Uterus (tissue), 4 donors: ENCODE results near the gene CAMK2N2. TPM values are rescaled to one million over a fixed set of nuclear protein-coding genes. Genes with fewer than 3 reads are reported as not detected.

Experiments
- DNase-seq, 2 donors: peaks; one replicate each; pipeline ENCODE4 v3.0.0-alpha.2; 2019 to 2020
- H3K27ac ChIP-seq, 2 donors: fragments of 200-600 bp; sonication (generic); 1 replicate in 1 of 2; 2 replicates in 1 of 2; pipeline ENCODE4 v1.5.1; 2016 to 2018
- H3K27me3 ChIP-seq, 2 donors: fragments of 200-600 bp; sonication (generic); one replicate each; pipeline ENCODE4 v1.5.1; 2018 to 2019; ENCODE audit warnings: control low read depth in 1 of 2
- H3K36me3 ChIP-seq, 2 donors: fragments of 200-600 bp; sonication (generic); one replicate each; pipeline ENCODE4 v1.5.1; 2019; ENCODE audit warnings: control low read depth in 1 of 2
- H3K4me1 ChIP-seq, 2 donors: fragments of 200-600 bp; sonication (generic); one replicate each; pipeline ENCODE4 v1.5.1; 2018 to 2019; ENCODE audit warnings: control low read depth in 1 of 2
- H3K4me3 ChIP-seq, 2 donors: fragments of 200-600 bp; sonication (generic); 1 replicate in 1 of 2; 2 replicates in 1 of 2; pipeline ENCODE4 v1.5.1; 2018 to 2019; ENCODE audit warnings: mild to moderate bottlenecking in 1 of 2
- H3K9me3 ChIP-seq, 2 donors: fragments of 200-600 bp; sonication (generic); one replicate each; pipeline ENCODE4 v1.5.1; 2019; ENCODE audit warnings: control low read depth in 1 of 2
- CTCF ChIP-seq, 4 experiments: fragments of 200-600 bp in 2 of 4; fragments of 450-650 bp in 2 of 4; sonication (generic) in 2 of 4; IDR thresholded peaks; one replicate each; pipeline ENCODE4 v1.5.1; 2016 to 2019; ENCODE audit warnings: antibody characterized with exemption in 4 of 4, mild to moderate bottlenecking in 2 of 4, moderate library complexity in 1 of 4
- POLR2A ChIP-seq, 2 donors: fragments of 450-650 bp; IDR thresholded peaks; one replicate each; pipeline ENCODE4 v1.6.1; 2016; ENCODE audit warnings: antibody characterized with exemption in 2 of 2, mild to moderate bottlenecking in 1 of 2, moderate library complexity in 1 of 2
- intact Hi-C: fragments of 100-400 bp; cut with DNase I; formaldehyde crosslinking; loops from one replicate; pipeline ENCODE4 v1.15.1; 2023; ENCODE audit warnings: low total_unique reads
- total RNA-seq, 4 donors: library from RNA; depleted of rRNA in 3 of 4; stranded (reverse); fragments of >200 nt in 3 of 4; gene quantifications; one replicate each; pipeline versions ENCODE4 v1.1.0 to v1.2.4, GENCODE V29; 2014 to 2023
- donor health status: DM: yes; HTN: yes; CAD: no.

CAMK2N2 gene
- not detected for total RNA-seq

- H3K9me3 ChIP-seq, result no peaks in the 10 kb centered on the region
- H3K27ac ChIP-seq, result no peak within 1 kb of the TSS
- TF ChIP-seq POLR2A (IDR thresholded peaks at IDR 0.05), result no peak
- no peak for TF ChIP-seq CTCF (IDR thresholded peaks at IDR 0.05)
- peaks cover 0 to 24% of the 10 kb centered on the region in 2 donors for H3K4me1 ChIP-seq
- H3K36me3 ChIP-seq, result no peaks in the 10 kb centered on the region
- intact Hi-C loops, result no loop called here
- no peak for DNase-seq
- peak within 1 kb of the TSS; percentile 20 to 24 for H3K4me3 ChIP-seq
- H3K27me3 ChIP-seq, result peaks cover 27% of the 10 kb centered on the region in 2 donors
These were observed at the start of gene CAMK2N2 for GRCh38 chr3:184261270-184261853. TSS of gene CAMK2N2 (minus strand) at chr3:184261553. CDS start at chr3:184261285, 268 bp downstream.

- DNase-seq, result no peak
- no peaks in the 10 kb centered on the region for H3K36me3 ChIP-seq
- intact Hi-C loops, result no loop called here
These were observed 47.4 kb upstream of the CAMK2N2 start for GRCh38 chr3:184308744-184309143.

GRCh38 chr3:184307915-184308314 is 46.6 kb upstream of the CAMK2N2 start:
- H3K36me3 ChIP-seq, result no peaks in the 10 kb centered on the region
- H3K4me1 ChIP-seq, result no peaks in the 10 kb centered on the region
- intact Hi-C loops, result no loop called here
- no peaks in the 10 kb centered on the region for H3K9me3 ChIP-seq
- H3K27ac ChIP-seq, result no peak overlapping the region
- no peaks in the 10 kb centered on the region for H3K27me3 ChIP-seq
- no peak for DNase-seq
- no peak overlapping the region for H3K4me3 ChIP-seq
- TF ChIP-seq POLR2A (IDR thresholded peaks at IDR 0.05), result no peak
- TF ChIP-seq CTCF (IDR thresholded peaks at IDR 0.05), result no peak

More at GRCh38 chr3:184308744-184309143, 47.4 kb upstream of the CAMK2N2 start:
- Histone ChIP-seq H3K4me1 (no peaks in the 10 kb centered on the region), H3K9me3 (no peaks in the 10 kb centered on the region), H3K4me3 (no peak overlapping the region), H3K27ac (no peak overlapping the region), H3K27me3 (no peaks in the 10 kb centered on the region)
- TF ChIP-seq POLR2A (IDR thresholded peaks at IDR 0.05) (no peak), CTCF (IDR thresholded peaks at IDR 0.05) (no peak)

- no peaks in the 10 kb centered on the region for H3K36me3 ChIP-seq
- H3K9me3 ChIP-seq, result no peaks in the 10 kb centered on the region
- no peak for DNase-seq
- no peak for TF ChIP-seq POLR2A (IDR thresholded peaks at IDR 0.05)
- TF ChIP-seq CTCF (IDR thresholded peaks at IDR 0.05), result no peak
- no peaks in the 10 kb centered on the region for H3K4me1 ChIP-seq
- no peaks in the 10 kb centered on the region for H3K27me3 ChIP-seq
- H3K27ac ChIP-seq, result no peak overlapping the region
- no peak overlapping the region for H3K4me3 ChIP-seq
- intact Hi-C loops, result no loop called here
These were observed 45.1 kb upstream of the CAMK2N2 start for GRCh38 chr3:184306341-184306972.

GRCh38 chr3:184305577-184305976 is 44.2 kb upstream of the CAMK2N2 start:
- H3K27ac ChIP-seq, result no peak overlapping the region
- H3K27me3 ChIP-seq, result no peaks in the 10 kb centered on the region
- TF ChIP-seq CTCF (IDR thresholded peaks at IDR 0.05) (peak in 2 of 4 experiments; percentile 13 to 16), POLR2A (IDR thresholded peaks at IDR 0.05) (no peak)
- H3K9me3 ChIP-seq, result no peaks in the 10 kb centered on the region
- no peaks in the 10 kb centered on the region for H3K4me1 ChIP-seq
- DNase-seq, result no peak
- no peak overlapping the region for H3K4me3 ChIP-seq
- intact Hi-C loops, result no loop called here
- no peaks in the 10 kb centered on the region for H3K36me3 ChIP-seq
